Measurements from ENCODE around the gene IRS2.

IRS2 gene

DNA sequence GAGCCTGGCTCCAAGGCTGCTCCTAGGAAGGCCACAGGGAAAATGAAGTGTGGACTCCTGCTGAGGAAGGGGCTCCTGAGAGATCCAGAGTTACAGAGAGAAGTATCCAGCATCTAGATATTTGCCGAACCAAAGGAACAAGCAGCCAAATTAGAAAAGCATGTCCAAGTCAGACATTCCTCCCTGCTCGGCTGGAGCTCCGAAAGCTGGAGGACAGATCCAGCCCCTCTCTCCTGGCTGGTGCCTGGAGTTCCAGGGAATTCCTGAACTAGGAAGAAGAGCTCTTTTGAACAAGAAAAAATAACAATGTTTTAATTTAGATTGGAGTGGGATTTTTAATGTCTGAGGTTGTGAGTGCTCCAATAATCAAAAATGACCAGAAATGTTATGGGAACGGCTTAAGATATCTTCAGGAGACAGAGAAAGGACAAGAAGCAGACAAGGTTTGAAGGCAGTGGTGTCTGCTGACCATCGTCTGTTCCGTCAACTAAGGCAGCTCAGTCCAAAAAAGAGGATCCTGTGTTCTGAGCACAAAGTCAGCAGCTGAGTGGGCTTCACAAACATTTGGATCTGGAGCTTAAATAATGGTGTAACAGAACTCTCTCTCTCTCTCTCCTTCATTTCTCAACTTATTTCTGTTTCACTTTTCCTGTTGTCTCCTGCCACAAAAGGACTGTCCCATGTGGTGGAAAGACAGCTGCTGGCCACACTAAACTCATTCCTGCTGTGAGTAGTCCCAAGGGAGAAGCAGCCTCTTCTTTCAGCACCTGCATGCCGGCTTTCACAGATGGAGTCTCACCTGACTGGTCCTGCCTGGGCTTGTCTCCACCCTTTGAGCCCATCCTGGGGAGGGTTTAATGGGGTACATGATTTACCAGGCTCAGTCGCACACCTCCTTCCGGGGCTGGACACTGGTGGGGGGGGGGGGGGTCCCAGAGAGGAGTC lies 31.5 kb upstream of the IRS2 start:
- Histone ChIP-seq H3K9me3 (ENCODE audit: control insufficient read depth in 1 of 2, low read length in 2 of 2) (no peaks in the 10 kb centered on the region), H3K4me1 (ENCODE audit: control insufficient read depth in 1 of 2, insufficient read depth in 2 of 2, low read length in 2 of 2) (no peaks in the 10 kb centered on the region), H3K4me3 (ENCODE audit: low read depth in 1 of 2, low read length in 2 of 2) (no peak overlapping the region)

DNA sequence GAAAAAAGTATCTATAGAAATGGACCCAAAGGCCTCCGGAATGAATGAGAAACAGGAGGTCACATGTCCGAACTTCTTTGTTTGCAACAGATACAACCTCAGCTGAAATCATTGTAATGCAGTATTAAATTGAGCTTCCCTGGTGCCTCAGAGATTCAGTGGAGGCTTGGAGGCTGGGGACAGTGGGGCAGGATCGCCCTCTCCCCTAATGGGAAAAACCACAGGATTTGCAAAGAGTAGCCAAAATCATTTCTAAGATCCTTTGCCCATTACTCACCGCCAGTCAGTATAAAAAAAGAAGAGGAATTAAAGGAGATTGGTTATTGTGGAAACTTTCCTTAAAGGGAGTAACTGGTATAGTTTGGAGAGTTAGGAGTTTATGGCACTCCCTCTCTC lies 30.4 kb upstream of the IRS2 start:
- Histone ChIP-seq H3K27ac (ENCODE audit: low read depth, low read length) (no peak overlapping the region), H3K9ac (ENCODE audit: low read depth in 1 of 2, low read length in 2 of 2) (no peak overlapping the region), H3K9me3 (ENCODE audit: control insufficient read depth in 1 of 2, low read length in 2 of 2) (no peaks in the 10 kb centered on the region)

More for the DNA sequence above, 31.5 kb upstream of the IRS2 start:
- H3K27ac ChIP-seq (ENCODE audit: low read depth, low read length), result no peak overlapping the region
- H3K27me3 ChIP-seq (ENCODE audit: control insufficient read depth in 1 of 2, insufficient read depth in 2 of 2, low read length in 2 of 2), result no peaks in the 10 kb centered on the region
- no peak overlapping the region for H3K9ac ChIP-seq (ENCODE audit: low read depth in 1 of 2, low read length in 2 of 2)
- no peaks in the 10 kb centered on the region for H3K36me3 ChIP-seq (ENCODE audit: control insufficient read depth in 1 of 2, insufficient read depth in 2 of 2, low read length in 2 of 2)

DNA sequence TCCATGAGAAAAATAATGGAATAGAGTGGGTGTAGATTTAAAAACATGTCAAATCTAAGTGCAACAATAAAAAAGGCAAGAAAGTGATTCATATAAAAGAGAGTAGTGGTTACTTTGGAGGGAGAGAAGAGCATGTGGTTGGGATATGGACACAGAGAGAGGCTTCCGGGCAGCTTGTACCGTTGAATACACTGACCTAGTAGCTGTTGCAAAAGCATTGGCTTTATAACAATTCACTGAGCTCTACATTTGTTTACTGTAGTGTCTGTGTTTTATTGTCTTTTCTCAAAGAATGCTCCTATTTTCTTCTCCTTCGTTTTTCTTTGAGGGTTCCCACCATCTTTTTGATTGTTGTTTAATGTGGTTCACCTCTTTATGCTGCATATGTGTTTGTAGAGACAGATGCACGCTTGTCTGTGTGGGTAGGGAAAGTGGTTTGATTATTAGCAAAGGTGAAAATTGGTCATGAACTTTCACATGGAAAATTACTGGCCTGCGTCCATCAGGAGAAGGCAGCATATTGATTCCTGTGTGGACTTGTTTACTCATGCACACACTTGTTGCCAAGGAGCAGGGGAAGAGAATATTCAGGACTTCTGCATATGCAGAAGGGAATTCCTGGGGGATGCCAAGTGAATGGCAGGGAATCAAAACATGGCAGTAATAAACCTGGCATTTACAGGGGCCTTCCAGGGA lies 29.9 kb upstream of the IRS2 start:
- Histone ChIP-seq H3K4me1 (ENCODE audit: control insufficient read depth in 1 of 2, insufficient read depth in 2 of 2, low read length in 2 of 2) (no peaks in the 10 kb centered on the region), H3K27me3 (ENCODE audit: control insufficient read depth in 1 of 2, insufficient read depth in 2 of 2, low read length in 2 of 2) (no peaks in the 10 kb centered on the region), H3K9ac (ENCODE audit: low read depth in 1 of 2, low read length in 2 of 2) (no peak overlapping the region), H3K27ac (ENCODE audit: low read depth, low read length) (no peak overlapping the region), H3K36me3 (ENCODE audit: control insufficient read depth in 1 of 2, insufficient read depth in 2 of 2, low read length in 2 of 2) (no peaks in the 10 kb centered on the region), H3K4me3 (ENCODE audit: low read depth in 1 of 2, low read length in 2 of 2) (no peak overlapping the region), H3K9me3 (ENCODE audit: control insufficient read depth in 1 of 2, low read length in 2 of 2) (no peaks in the 10 kb centered on the region)

More for the DNA sequence above, 30.4 kb upstream of the IRS2 start:
- Histone ChIP-seq H3K4me1 (ENCODE audit: control insufficient read depth in 1 of 2, insufficient read depth in 2 of 2, low read length in 2 of 2) (no peaks in the 10 kb centered on the region), H3K4me3 (ENCODE audit: low read depth in 1 of 2, low read length in 2 of 2) (no peak overlapping the region), H3K27me3 (ENCODE audit: control insufficient read depth in 1 of 2, insufficient read depth in 2 of 2, low read length in 2 of 2) (no peaks in the 10 kb centered on the region), H3K36me3 (ENCODE audit: control insufficient read depth in 1 of 2, insufficient read depth in 2 of 2, low read length in 2 of 2) (no peaks in the 10 kb centered on the region)

DNA sequence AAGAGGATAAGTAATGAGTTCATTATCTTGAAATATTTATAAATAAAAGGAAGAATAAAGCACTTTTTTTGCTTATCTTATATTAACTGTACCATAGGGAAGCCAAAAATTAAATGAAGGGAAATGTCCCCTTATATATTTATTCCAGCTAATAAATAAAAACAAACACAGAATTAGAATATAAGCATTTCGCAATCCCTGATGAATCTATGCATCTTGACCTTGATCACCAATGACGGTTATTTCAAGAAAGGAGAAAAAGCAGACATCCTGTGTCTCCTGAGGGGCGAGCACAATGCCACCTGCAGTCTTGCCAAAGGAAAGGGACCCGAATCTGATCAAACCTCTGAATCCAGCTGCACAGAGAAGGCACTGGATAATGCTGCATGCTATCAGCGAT lies 29.3 kb upstream of the IRS2 start:
- Histone ChIP-seq H3K9me3 (ENCODE audit: control insufficient read depth in 1 of 2, low read length in 2 of 2) (no peaks in the 10 kb centered on the region), H3K27ac (ENCODE audit: low read depth, low read length) (no peak overlapping the region)

DNA sequence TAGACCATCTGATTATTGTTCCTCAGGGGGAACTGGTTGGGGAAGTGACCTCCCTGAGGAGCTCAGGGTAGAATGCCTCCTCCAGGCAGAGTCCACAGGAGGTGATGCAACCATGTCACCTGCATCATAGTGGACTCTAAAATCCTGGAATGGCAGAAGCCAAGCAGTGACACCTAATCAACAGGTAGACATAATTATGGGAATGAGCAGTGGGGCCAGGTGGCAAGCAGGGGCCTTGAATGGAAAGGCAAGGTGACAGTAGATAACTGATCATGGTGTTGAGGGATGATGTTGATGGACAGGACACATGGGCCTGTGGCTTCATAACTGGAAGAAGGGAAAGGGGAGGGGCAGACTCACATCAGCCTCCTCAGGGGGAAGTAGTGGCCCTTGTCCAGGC lies 27.3 kb upstream of the IRS2 start:
- Histone ChIP-seq H3K36me3 (ENCODE audit: control insufficient read depth in 1 of 2, insufficient read depth in 2 of 2, low read length in 2 of 2) (no peaks in the 10 kb centered on the region), H3K4me1 (ENCODE audit: control insufficient read depth in 1 of 2, insufficient read depth in 2 of 2, low read length in 2 of 2) (no peaks in the 10 kb centered on the region), H3K9ac (ENCODE audit: low read depth in 1 of 2, low read length in 2 of 2) (no peak overlapping the region), H3K27me3 (ENCODE audit: control insufficient read depth in 1 of 2, insufficient read depth in 2 of 2, low read length in 2 of 2) (no peaks in the 10 kb centered on the region), H3K27ac (ENCODE audit: low read depth, low read length) (no peak overlapping the region), H3K4me3 (ENCODE audit: low read depth in 1 of 2, low read length in 2 of 2) (no peak overlapping the region), H3K9me3 (ENCODE audit: control insufficient read depth in 1 of 2, low read length in 2 of 2) (no peaks in the 10 kb centered on the region)

More for the DNA sequence above, 29.3 kb upstream of the IRS2 start:
- Histone ChIP-seq H3K27me3 (ENCODE audit: control insufficient read depth in 1 of 2, insufficient read depth in 2 of 2, low read length in 2 of 2) (no peaks in the 10 kb centered on the region), H3K4me1 (ENCODE audit: control insufficient read depth in 1 of 2, insufficient read depth in 2 of 2, low read length in 2 of 2) (no peaks in the 10 kb centered on the region), H3K9ac (ENCODE audit: low read depth in 1 of 2, low read length in 2 of 2) (no peak overlapping the region), H3K4me3 (ENCODE audit: low read depth in 1 of 2, low read length in 2 of 2) (no peak overlapping the region), H3K36me3 (ENCODE audit: control insufficient read depth in 1 of 2, insufficient read depth in 2 of 2, low read length in 2 of 2) (no peaks in the 10 kb centered on the region)

DNA sequence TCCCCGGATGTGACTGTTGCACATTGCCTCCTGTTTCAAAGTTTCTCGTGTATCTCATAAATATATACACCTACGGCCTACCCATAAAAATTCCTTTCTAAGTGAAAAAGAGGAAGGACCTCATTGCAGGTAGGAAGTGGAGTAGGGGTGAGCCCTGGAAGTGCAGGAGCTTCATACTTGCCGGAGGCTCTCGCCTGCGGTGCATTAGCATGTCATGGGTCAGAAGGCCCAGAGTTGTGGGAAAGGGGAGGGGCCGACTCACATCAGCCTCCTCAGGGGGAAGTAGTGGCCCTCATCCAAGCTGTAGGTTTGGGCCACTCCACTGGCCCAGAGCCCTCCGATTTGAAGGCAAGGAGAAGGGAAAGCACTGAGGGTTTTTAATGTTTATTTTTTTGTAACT lies 26.0 kb upstream of the IRS2 start:
- no peaks in the 10 kb centered on the region for H3K36me3 ChIP-seq (ENCODE audit: control insufficient read depth in 1 of 2, insufficient read depth in 2 of 2, low read length in 2 of 2)
- no peak overlapping the region for H3K4me3 ChIP-seq (ENCODE audit: low read depth in 1 of 2, low read length in 2 of 2)
- H3K9ac ChIP-seq (ENCODE audit: low read depth in 1 of 2, low read length in 2 of 2), result no peak overlapping the region
- H3K4me1 ChIP-seq (ENCODE audit: control insufficient read depth in 1 of 2, insufficient read depth in 2 of 2, low read length in 2 of 2), result no peaks in the 10 kb centered on the region
- H3K27me3 ChIP-seq (ENCODE audit: control insufficient read depth in 1 of 2, insufficient read depth in 2 of 2, low read length in 2 of 2), result no peaks in the 10 kb centered on the region
- no peak overlapping the region for H3K27ac ChIP-seq (ENCODE audit: low read depth, low read length)
- no peaks in the 10 kb centered on the region for H3K9me3 ChIP-seq (ENCODE audit: control insufficient read depth in 1 of 2, low read length in 2 of 2)

DNA sequence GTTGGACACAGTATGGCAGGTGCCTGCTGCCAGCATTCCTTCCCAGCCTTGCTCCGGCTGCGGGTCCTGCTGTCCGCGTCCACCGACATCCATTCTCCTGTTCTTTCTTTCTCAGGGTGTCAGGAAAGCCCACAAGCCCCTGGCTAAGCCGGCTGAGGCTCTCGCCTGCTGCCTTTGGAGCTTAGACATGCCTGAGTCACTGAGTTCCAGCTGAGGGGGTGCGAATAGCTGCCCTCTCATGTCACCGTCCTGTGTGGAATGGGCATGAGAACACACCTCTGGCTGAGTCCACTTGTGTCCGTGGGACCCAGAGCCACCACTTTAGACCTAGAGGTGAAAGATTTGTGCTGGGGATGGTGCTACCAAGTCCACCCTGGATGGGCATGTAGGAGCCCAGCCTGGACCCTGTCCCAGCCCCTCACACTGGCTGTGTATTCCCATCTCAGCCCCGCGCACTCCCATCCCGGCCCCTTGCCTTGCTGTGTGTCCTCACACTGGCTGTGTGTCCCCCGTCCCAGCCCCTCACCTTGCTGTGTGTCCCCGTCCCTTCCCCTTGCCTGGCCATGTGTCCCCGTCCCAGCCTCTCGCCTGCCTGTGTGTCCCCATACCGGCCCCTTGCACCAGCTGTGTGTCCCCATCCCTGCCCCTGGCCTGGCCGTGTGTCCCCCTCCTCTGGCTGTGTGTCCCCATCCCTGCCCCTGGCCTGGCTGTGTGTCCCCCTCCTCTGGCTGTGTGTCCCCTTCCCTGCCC lies 24.6 kb upstream of the IRS2 start:
- Histone ChIP-seq H3K4me1 (ENCODE audit: control insufficient read depth in 1 of 2, insufficient read depth in 2 of 2, low read length in 2 of 2) (no peaks in the 10 kb centered on the region), H3K36me3 (ENCODE audit: control insufficient read depth in 1 of 2, insufficient read depth in 2 of 2, low read length in 2 of 2) (no peaks in the 10 kb centered on the region), H3K4me3 (ENCODE audit: low read depth in 1 of 2, low read length in 2 of 2) (no peak overlapping the region), H3K9ac (ENCODE audit: low read depth in 1 of 2, low read length in 2 of 2) (no peak overlapping the region), H3K27ac (ENCODE audit: low read depth, low read length) (no peak overlapping the region), H3K9me3 (ENCODE audit: control insufficient read depth in 1 of 2, low read length in 2 of 2) (no peaks in the 10 kb centered on the region), H3K27me3 (ENCODE audit: control insufficient read depth in 1 of 2, insufficient read depth in 2 of 2, low read length in 2 of 2) (no peaks in the 10 kb centered on the region)

DNA sequence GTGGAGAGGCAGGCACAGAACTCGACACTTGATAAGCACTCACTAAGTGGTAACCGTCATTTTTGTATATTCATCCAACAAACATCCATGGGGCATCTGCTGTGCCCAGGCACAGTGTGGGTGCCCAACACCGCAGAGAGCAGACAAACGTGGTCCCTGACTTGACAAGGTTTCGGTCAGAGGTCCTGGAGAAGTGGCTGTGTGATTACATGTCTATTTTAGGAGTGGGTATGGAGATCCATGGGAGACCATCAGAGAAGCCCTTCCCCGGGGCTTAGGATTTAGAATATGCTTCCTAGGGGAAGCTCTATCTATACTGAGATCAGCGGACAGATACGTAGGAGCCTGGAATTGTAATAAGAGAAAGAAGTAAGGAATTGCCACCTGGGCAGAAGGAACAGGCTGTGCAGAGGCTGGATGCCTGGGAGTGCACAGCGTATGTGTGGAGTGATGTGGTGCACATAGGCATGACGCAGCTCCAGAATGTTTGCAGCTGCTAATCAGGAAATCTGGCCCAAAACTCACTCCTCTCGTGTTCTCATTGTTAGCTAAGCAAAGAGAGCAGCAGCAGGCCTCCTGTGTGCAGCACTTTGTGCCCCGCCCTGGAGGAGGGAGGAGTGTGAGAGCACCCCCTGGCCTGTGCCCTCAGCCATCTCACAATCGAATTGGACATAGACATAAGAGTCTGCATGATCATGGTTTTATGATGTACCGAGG lies 23.0 kb upstream of the IRS2 start:
- Histone ChIP-seq H3K27ac (ENCODE audit: low read depth, low read length) (no peak overlapping the region), H3K4me1 (ENCODE audit: control insufficient read depth in 1 of 2, insufficient read depth in 2 of 2, low read length in 2 of 2) (no peaks in the 10 kb centered on the region), H3K36me3 (ENCODE audit: control insufficient read depth in 1 of 2, insufficient read depth in 2 of 2, low read length in 2 of 2) (no peaks in the 10 kb centered on the region), H3K9me3 (ENCODE audit: control insufficient read depth in 1 of 2, low read length in 2 of 2) (no peaks in the 10 kb centered on the region), H3K27me3 (ENCODE audit: control insufficient read depth in 1 of 2, insufficient read depth in 2 of 2, low read length in 2 of 2) (no peaks in the 10 kb centered on the region), H3K9ac (ENCODE audit: low read depth in 1 of 2, low read length in 2 of 2) (no peak overlapping the region), H3K4me3 (ENCODE audit: low read depth in 1 of 2, low read length in 2 of 2) (no peak overlapping the region)

DNA sequence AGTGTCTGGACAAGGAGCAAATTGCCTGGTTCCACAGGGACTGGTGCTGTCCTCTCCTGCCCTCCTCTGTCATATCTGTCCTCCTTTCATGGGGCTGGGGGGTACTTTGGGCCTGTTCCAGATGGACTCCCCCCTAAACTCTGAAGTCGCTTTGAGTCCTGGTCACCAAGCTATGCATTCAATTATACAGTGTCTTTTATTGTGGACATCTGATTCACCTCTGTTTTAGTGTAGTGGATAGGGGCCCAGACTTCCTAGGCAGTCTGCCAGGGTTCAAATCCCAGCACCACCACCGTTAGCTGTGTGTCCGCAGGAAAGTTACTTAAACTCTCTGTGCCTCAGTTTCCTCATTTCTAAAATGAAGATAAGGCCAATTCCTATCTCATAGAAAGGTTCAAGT lies 21.0 kb upstream of the IRS2 start:
- no peaks in the 10 kb centered on the region for H3K36me3 ChIP-seq (ENCODE audit: control insufficient read depth in 1 of 2, insufficient read depth in 2 of 2, low read length in 2 of 2)
- H3K9ac ChIP-seq (ENCODE audit: low read depth in 1 of 2, low read length in 2 of 2), result no peak overlapping the region
- H3K27ac ChIP-seq (ENCODE audit: low read depth, low read length), result no peak overlapping the region
- peaks cover 0 to 4% of the 10 kb centered on the region in 2 donors for H3K27me3 ChIP-seq (ENCODE audit: control insufficient read depth in 1 of 2, insufficient read depth in 2 of 2, low read length in 2 of 2)
- peaks cover 3 to 6% of the 10 kb centered on the region in 2 donors for H3K4me1 ChIP-seq (ENCODE audit: control insufficient read depth in 1 of 2, insufficient read depth in 2 of 2, low read length in 2 of 2)
- no peaks in the 10 kb centered on the region for H3K9me3 ChIP-seq (ENCODE audit: control insufficient read depth in 1 of 2, low read length in 2 of 2)
- H3K4me3 ChIP-seq (ENCODE audit: low read depth in 1 of 2, low read length in 2 of 2), result no peak overlapping the region
